HG03558 (cell line): ENCODE measurements around the gene SMIM23.

Source experiments
- ATAC-seq: cut with Tn5 transposase; IDR thresholded peaks from one replicate; pipeline ENCODE4 v1.9.1; 2021; ENCODE audit warnings: moderate number of reproducible peaks; ENCODE audit not compliant: unreplicated experiment; ENCODE audit errors: extremely low read depth

SMIM23 gene

DNA sequence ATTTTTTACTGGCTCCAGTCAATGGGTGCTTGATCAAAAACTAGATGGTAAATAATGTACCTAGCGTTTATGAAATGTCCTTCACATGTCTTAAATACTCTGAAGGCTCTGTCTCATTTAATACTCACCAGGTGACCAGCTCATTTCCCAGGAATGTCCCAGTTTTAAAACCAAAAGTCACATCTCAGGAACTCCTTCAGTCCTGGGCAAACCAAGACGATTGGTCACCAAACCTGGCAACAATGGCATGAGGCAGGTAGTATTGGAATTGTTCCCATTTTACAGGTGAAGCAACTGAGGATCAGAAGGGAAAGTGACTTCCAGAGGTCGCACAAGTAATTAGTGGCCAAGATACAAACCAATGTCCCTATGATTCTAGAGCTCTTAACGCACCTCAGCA, 27.7 kb downstream of the SMIM23 start:
- no peak for ATAC-seq

- ATAC-seq, result no peak
Observed at GRCh38 chr5:171813813-171814490, 28.3 kb downstream of the SMIM23 start.

DNA sequence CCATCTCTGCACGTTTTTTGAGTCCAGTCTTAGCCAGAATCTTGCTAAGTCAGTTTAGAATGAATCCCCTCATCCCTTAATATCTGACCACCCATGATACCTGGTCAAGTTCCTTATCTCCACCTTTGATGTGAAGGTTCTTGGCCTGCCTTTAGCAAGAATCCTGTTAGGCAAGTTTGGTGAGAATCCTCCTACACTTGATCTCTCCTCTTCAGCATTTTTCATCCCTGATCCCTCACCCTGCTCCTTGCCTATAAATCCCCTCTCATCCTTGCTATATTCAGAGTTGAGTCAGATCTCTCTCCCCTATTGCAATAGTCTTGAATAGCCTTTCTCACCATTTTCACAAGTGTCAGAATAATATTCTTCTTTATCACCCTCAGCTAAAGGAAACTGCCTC, 31.0 kb downstream of the SMIM23 start:
- no peak for ATAC-seq

DNA sequence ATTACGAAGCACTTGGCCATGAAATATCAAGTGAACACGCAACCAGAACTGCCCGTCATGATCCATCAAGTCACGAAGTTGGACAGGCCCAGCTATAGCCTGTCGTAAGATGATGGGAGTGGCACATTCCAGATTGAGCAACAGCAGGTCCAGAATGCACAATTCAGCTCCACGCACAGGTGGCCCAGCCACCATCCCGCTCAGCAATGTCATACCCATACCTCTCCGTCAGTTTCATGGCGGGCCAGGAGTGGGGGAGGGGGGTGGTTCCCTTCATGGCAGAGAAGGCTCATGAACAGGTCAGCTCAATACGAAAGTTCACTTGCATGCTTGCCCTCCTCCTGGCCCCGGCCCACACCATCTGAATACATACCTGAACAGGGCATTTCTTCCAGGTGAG, 34.9 kb downstream of the SMIM23 start:
- ATAC-seq, result no peak

GRCh38 chr5:171821286-171821685, 35.7 kb downstream of the SMIM23 start:
- ATAC-seq, result no peak

GRCh38 chr5:171823269-171823668, 37.7 kb downstream of the SMIM23 start:
- no peak for ATAC-seq

- no peak for ATAC-seq
Observed at GRCh38 chr5:171825051-171825450, 39.4 kb downstream of the SMIM23 start.

GRCh38 chr5:171826132-171826531, 40.5 kb downstream of the SMIM23 start:
- ATAC-seq, result no peak

GRCh38 chr5:171827162-171827561, 41.5 kb downstream of the SMIM23 start:
- ATAC-seq, result no peak

- ATAC-seq, result no peak
Observed at GRCh38 chr5:171830686-171831085, 45.1 kb downstream of the SMIM23 start.

GRCh38 chr5:171832775-171833174, 47.2 kb downstream of the SMIM23 start:
- ATAC-seq, result no peak

DNA sequence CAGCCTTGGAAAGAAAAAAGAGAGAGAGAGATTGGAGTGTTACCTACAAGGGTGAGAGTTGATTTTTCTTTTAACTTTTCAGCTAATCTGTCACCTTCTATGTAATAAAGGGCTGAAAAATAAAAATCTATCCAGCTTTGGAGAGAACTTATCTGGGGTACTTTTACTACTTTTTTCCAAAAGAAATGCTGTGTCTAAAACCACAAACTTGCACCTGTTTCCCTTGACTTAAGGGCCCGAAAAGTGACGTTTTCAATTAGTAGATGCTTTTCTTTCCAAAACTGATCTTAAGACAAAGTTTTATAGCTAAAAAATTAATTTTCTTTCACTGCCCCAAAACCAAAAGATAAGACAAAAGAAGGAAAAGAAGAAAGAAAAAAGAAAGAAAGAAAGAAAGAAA, 48.8 kb downstream of the SMIM23 start:
- no peak for ATAC-seq

DNA sequence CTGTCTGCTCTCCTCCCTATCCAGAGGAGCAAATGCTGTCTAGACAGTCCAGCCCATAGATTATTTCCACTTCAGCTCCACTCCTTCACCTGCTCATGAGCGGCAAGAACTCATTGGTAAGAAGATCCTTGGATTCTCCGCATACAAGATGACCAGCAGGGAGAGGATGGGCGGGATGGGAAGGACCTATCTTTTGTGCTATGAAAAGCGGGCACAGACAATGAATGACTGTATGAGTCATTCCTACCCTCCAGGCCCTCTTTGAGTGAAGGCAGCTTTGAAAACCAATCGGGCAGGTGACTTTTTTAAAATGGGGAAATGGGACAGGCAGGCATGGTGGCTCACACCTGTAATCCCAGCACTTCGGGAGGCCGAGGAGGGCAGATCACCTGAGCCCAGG, 49.4 kb downstream of the SMIM23 start:
- ATAC-seq, result no peak

DNA sequence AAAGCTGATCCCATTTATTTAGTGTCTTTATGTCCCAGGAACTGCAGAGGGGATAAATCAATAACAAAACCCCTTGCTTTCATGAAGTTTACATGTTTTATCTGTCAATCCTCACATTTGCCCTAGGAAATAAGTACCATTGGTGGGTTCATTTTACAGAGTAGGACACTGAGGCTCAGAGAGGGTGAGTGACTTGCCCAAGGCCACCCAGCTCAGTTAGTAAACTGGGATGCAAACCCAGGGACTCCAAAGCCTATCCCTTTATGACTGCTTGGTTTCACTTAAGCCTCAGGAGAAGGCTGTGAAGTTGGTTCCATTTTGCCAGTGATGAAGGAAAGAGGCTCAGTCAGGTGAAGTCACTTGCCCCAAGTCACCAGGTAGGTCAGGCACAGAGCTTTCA, 51.9 kb downstream of the SMIM23 start:
- no peak for ATAC-seq

DNA sequence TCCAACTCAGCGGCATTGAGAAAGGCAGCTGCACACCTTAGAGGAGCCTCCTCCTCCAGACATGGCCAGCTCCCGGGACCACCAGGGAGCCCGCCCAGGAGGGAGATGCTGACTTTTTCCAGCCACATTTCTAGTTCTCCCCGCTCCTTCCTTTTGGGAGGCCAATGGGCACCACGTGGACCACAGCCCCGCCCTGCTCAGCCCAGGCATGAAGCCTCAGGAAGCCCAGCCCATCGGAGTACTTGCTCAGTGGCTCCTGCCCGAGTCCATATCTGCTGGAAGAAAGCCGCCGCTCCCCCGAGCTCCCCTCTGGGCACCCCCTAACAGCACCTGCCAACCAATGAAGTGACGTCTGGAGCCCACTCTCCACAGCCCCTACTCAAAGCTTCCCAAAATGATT, 52.4 kb downstream of the SMIM23 start:
- no peak for ATAC-seq

DNA sequence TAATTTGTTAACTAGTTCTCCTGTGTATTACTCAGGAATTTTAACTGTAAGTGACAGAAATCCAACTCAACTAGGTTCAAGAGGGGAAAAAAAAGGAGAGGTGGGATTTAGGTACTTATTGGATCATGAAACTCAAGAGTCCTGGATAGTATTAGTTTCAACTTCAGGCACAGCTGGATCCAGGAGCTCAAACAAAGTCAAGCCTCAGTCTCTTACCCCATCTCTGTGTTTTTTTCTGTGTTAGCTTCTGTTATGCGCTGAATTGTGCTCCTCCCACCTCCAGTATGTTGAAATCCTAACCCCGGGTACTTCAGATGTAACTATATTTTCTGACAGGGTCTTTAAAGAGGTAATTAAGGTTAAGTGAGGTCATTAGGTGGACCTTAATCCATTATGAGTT, 53.5 kb downstream of the SMIM23 start:
- ATAC-seq, result no peak

DNA sequence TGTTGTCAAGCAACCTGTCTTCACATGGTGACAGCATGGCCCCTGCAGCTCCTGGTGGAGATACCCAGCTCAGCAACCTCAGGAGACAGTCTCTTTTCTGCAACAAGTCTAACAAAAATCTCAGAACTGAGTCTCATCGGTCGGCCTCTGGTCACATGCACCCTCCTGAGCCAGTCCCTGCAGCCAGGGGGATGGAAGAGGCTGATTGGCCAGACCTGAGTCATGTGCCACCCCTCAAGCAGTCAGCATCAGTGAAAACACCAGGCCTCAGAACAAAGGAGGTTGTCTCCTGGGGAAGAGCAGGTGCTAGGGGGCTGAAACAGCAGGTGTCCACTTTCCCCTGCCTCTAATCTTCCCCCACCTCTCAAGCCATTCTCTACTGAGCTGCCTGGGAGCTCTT, 54.4 kb downstream of the SMIM23 start:
- no peak for ATAC-seq
